Pancreas (tissue), 10 donors: Measurements from ENCODE around the gene MAGEB2. TPM values are rescaled to one million over a fixed set of nuclear protein-coding genes. Genes with fewer than 3 reads are reported as not detected.

Experiments
- ATAC-seq, 4 donors: fragments of 200-7000 bp; cut with Tn5 transposase; one replicate each; pipeline versions ENCODE4 v1.8.0 to v1.9.1; 2020; ENCODE audit warnings: mild to moderate bottlenecking in 4 of 4, moderate library complexity in 4 of 4
- DNase-seq, 6 donors: peaks; one replicate each; pipeline ENCODE4 v3.0.0-alpha.2; 2020
- FAIRE-seq: peaks from 2 replicates; lab custom pipeline; 2012; peaks lifted over from hg19 to GRCh38; lab: Jason Lieb, UNC
- H3K27ac ChIP-seq, 4 donors: fragments of 200-600 bp; sonication (generic); 1 replicate in 3 of 4; 2 replicates in 1 of 4; pipeline versions ENCODE4 v1.5.0 to v1.8.0; 2020
- H3K27me3 ChIP-seq, 4 donors: fragments of 200-600 bp; one replicate each; pipeline ENCODE4 v1.8.0; 2021
- H3K36me3 ChIP-seq, 3 donors: fragments of 200-600 bp; sonication (generic) in 1 of 3; one replicate each; pipeline versions ENCODE4 v1.5.0 to v1.8.0; 2020 to 2021
- H3K4me1 ChIP-seq, 3 donors: fragments of 200-600 bp; one replicate each; pipeline ENCODE4 v1.8.0; 2021
- H3K4me3 ChIP-seq, 4 donors: fragments of 200-600 bp; sonication (generic) in 2 of 4; one replicate each; pipeline versions ENCODE4 v1.5.0 to v1.8.0; 2020 to 2021
- H3K9me3 ChIP-seq, 4 donors: fragments of 200-600 bp; one replicate each; pipeline ENCODE4 v1.8.0; 2021
- CTCF ChIP-seq, 4 donors: fragments of 200-600 bp; sonication (generic) in 3 of 4; IDR thresholded peaks; one replicate each; pipeline versions ENCODE4 v1.5.0 to v1.8.0; 2021; ENCODE audit warnings: antibody characterized with exemption in 4 of 4
- WGBS, 2 donors: extraction: QIAGEN DNeasy Blood & Tissue Kit; methylation state at CpG; one replicate each; pipeline ENCODE4 v1.1.7; 2013; 5-methylcytosine and 5-hydroxymethylcytosine counted together
- intact Hi-C, 3 donors: fragments of 100-400 bp; cut with DNase I; formaldehyde crosslinking; loops; one replicate each; pipeline versions ENCODE4 v1.11.1 to v1.14.2; 2022
- polyA plus RNA-seq, 2 donors: library from polyadenylated mRNA; stranded (reverse); fragments of 200-250 nt; gene quantifications; one replicate each; pipeline ENCODE4 v1.2.3, GENCODE V29; 2013
- total RNA-seq, 6 donors: library from RNA; stranded (reverse); fragmentation: NEBNext Ultra II Directional in 4 of 6; extraction: Animal tissue kit (Norgen Biotek cat#: 25700) in 4 of 6; gene quantifications; one replicate each; pipeline versions ENCODE4 v1.2.1 to v1.2.4, GENCODE V29; 2021 to 2023
- donor health status: healthy with polysubstance abuse.
- donor health status: DM: no; HTN: no; CAD: no; lungs with moderate emphysema.
- donor health status: DM: no; HTN: no; CAD: no.
- donor health status: control.
- donor health status: control.
- donor health status: Bipolar disorder and iron deficiency.
- donor health status: DM: yes; HTN: yes; CAD: no.
- donor health status: DM: no; HTN: no; CAD: no.
- donor health status: DM: no; HTN: no; CAD: no.
- donor health status: DM: yes; HTN: yes; CAD: no.

MAGEB2 gene
- total and polyA plus RNA-seq, 8 donors, result not detected

GRCh38 chrX:30246769-30247489 lies 31.6 kb downstream of the MAGEB2 start, which contains the start of gene MAGEB1:
TSS of gene MAGEB1 (plus strand) at chrX:30247146. CDS start at chrX:30250494, 3,348 bp downstream.
- intact Hi-C loops, result no loop called here
- DNase-seq (no peak), FAIRE-seq (no peak), ATAC-seq (no peak)
- Histone ChIP-seq H3K4me3 (no peak within 1 kb of the TSS), H3K27me3 (no peaks in the 10 kb centered on the region), H3K4me1 (no peaks in the 10 kb centered on the region), H3K9me3 (no peaks in the 10 kb centered on the region), H3K27ac (no peak within 1 kb of the TSS), H3K36me3 (no peaks in the 10 kb centered on the region)
- 80 to 87% methylated on average over 38 of the region's 38 CpGs for WGBS, 2 donors
- no peak for TF ChIP-seq CTCF (IDR thresholded peaks at IDR 0.05)

DNA sequence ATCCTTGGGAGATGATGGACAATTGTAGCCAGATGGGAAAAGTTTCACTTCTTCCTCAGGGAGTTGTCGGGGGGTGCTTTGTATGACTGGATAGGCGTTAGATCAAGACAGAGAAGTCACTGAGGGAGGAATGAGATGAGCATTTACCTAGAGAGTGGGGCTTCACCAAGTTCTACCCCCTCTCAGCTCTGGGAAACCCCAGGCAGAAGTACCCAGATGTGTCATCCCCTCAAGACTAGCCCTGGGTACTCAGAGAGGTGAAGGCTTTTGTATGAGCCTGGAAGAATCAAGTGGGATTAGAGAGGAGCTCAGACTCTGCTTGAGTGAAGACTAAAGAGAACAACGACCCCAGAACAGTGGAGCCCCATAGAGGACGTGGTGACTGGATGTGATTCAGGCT lies 33.5 kb downstream of the MAGEB2 start:
- intact Hi-C loops, result no loop called here
- Histone ChIP-seq H3K27me3 (no peaks in the 10 kb centered on the region), H3K36me3 (no peaks in the 10 kb centered on the region), H3K4me3 (no peak overlapping the region), H3K9me3 (no peaks in the 10 kb centered on the region), H3K27ac (no peak overlapping the region), H3K4me1 (no peaks in the 10 kb centered on the region)
- DNase-seq (no peak), ATAC-seq (no peak), FAIRE-seq (no peak)
- 61 to 64% methylated on average over 4 of the region's 4 CpGs for WGBS, 2 donors
- no peak for TF ChIP-seq CTCF (IDR thresholded peaks at IDR 0.05)

GRCh38 chrX:30253257-30253656 lies 37.9 kb downstream of the MAGEB2 start:
- DNase-seq, result no peak
- Histone ChIP-seq H3K36me3 (no peaks in the 10 kb centered on the region), H3K27ac (no peak overlapping the region), H3K4me1 (no peaks in the 10 kb centered on the region), H3K27me3 (no peaks in the 10 kb centered on the region), H3K4me3 (no peak overlapping the region), H3K9me3 (no peaks in the 10 kb centered on the region)
- TF ChIP-seq CTCF (IDR thresholded peaks at IDR 0.05), result no peak
- no peak for FAIRE-seq
- intact Hi-C loops, result no loop called here
- 81% methylated on average over 1 of the region's 1 CpG for WGBS, 2 donors
- no peak for ATAC-seq

DNA sequence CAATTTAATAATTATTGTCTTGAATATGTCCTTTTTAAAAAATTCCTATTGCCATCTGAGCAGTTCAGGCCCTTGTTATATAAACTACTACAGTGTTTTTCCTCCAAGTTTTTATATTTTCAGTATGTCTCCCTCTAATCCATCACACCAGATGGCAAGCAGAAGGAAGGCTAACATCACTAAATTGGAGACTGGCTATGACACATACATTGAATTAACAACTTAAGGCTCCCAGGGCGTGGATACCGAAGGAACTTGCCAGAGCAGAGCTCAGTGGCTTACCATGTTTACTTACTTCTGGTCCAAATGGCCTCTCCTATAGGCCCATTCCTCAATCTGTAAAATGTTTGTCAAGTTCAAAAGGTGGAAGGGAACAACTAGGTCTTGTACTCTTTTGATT lies 44.6 kb downstream of the MAGEB2 start:
- Histone ChIP-seq H3K4me1 (no peaks in the 10 kb centered on the region), H3K9me3 (no peaks in the 10 kb centered on the region), H3K4me3 (no peak overlapping the region), H3K27me3 (peaks cover 0 to 16% (median 3%) of the 10 kb centered on the region in 4 donors), H3K27ac (no peak overlapping the region), H3K36me3 (no peaks in the 10 kb centered on the region)
- no peak for TF ChIP-seq CTCF (IDR thresholded peaks at IDR 0.05)
- WGBS, 2 donors, result 59 to 72% methylated on average over 2 of the region's 2 CpGs
- intact Hi-C loops, result no loop called here
- FAIRE-seq (no peak), DNase-seq (no peak), ATAC-seq (no peak)

DNA sequence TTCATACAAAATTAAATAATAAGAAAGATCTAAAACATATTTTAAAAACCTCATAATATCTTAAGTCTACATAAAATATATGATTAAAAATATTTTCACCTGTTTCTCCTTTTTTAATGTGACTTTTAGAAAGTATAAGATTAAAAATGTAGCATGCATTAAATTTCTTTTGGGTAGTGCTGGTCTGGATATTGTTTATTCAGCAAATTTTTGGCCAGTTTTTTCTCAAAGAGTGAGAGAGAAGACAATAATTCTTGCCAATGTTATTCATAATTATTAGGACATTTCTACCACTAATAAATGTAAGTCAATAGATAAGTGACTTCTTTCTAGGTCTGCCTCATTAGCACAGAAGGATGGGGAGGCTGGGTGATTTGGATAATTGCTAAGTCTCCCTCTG lies 45.6 kb downstream of the MAGEB2 start:
- intact Hi-C loops, result no loop called here
- ATAC-seq, result no peak
- Histone ChIP-seq H3K36me3 (no peaks in the 10 kb centered on the region), H3K27ac (no peak overlapping the region), H3K27me3 (peaks cover 0 to 16% (median 3%) of the 10 kb centered on the region in 4 donors), H3K9me3 (no peaks in the 10 kb centered on the region), H3K4me3 (no peak overlapping the region), H3K4me1 (no peaks in the 10 kb centered on the region)
- TF ChIP-seq CTCF (IDR thresholded peaks at IDR 0.05), result no peak
- peak; percentile 94 for FAIRE-seq
- DNase-seq, result no peak
